Stimulated activated CD8-positive, alpha-beta memory T cell treated with anti-CD3 and anti-CD28 coated beads, Interleukin-4, amount 100 ng/mL, for 4 hours (primary cell): ENCODE data around the gene ABCB9.

ENCODE experiments used
- DNase-seq, 2 donors: peaks; one replicate each; pipeline ENCODE4 v3.0.0-alpha.2; 2020; ENCODE audit warnings: low read depth in 2 of 2, low spot score in 1 of 2

The ABCB9 gene

GRCh38 chr12:122994781-122995502 lies 28.7 kb upstream of the ABCB9 start:
- no peak for DNase-seq

- no peak for DNase-seq
Measured at GRCh38 chr12:122994140-122994675, 27.9 kb upstream of the ABCB9 start.

GRCh38 chr12:122992386-122992785 lies 26.1 kb upstream of the ABCB9 start:
- no peak for DNase-seq

- DNase-seq = no peak
Measured at GRCh38 chr12:122991623-122992275, 25.5 kb upstream of the ABCB9 start.

GRCh38 chr12:122990961-122991622 lies 24.8 kb upstream of the ABCB9 start:
- no peak for DNase-seq

- DNase-seq = no peak
Measured at GRCh38 chr12:122990561-122990960, 24.3 kb upstream of the ABCB9 start.

GRCh38 chr12:122989874-122990419 lies 23.7 kb upstream of the ABCB9 start:
- no peak for DNase-seq

- DNase-seq = no peak
Measured at GRCh38 chr12:122989225-122989839, 23.1 kb upstream of the ABCB9 start.

GRCh38 chr12:122988612-122989212 lies 22.4 kb upstream of the ABCB9 start:
- DNase-seq = no peak

GRCh38 chr12:122988036-122988435 lies 21.8 kb upstream of the ABCB9 start:
- no peak for DNase-seq

- DNase-seq = no peak
Measured at GRCh38 chr12:122987086-122987951, 21.1 kb upstream of the ABCB9 start.

GRCh38 chr12:122986258-122986871 lies 20.1 kb upstream of the ABCB9 start:
- DNase-seq = no peak

- DNase-seq = no peak
Measured at GRCh38 chr12:122985338-122986257, 19.3 kb upstream of the ABCB9 start.

- no peak for DNase-seq
Measured at GRCh38 chr12:122984612-122985337, 18.5 kb upstream of the ABCB9 start.

GRCh38 chr12:122983789-122984515 lies 17.7 kb upstream of the ABCB9 start:
- no peak for DNase-seq

- DNase-seq = no peak
Measured at GRCh38 chr12:122982963-122983788, 16.9 kb upstream of the ABCB9 start.
